ENCODE measurements around the gene MPRIP. TPM values are rescaled to one million over a fixed set of nuclear protein-coding genes. Genes with fewer than 3 reads are reported as not detected.

Gene MPRIP
- total and polyA plus RNA-seq, 2 donors (not counting 3 experiments of a cell fraction or from before 2014, with no cell fraction given), result 94.6 to 246 TPM

GRCh38 chr17:17019891-17020456 is 22.3 kb upstream of the MPRIP start:
- Histone ChIP-seq H3K4me2 (ENCODE audit: insufficient read depth, low read length) (no peak overlapping the region), H3K9ac (replicated peaks; ENCODE audit: extremely low read depth, insufficient read depth, low read length) (no peak overlapping the region), H3K27me3 (ENCODE audit: control insufficient read depth in 2 of 2, insufficient read depth in 2 of 2, low read length in 2 of 2) (no peaks in the 10 kb centered on the region), H3K9me3 (replicated peaks; ENCODE audit: control insufficient read depth, insufficient read depth, low read length) (no peaks in the 10 kb centered on the region), H4K20me1 (replicated peaks; ENCODE audit: control insufficient read depth, extremely low read depth, insufficient read depth, low read length) (no peaks in the 10 kb centered on the region), H3K79me2 (ENCODE audit: control insufficient read depth, insufficient read depth, low read length) (no peaks in the 10 kb centered on the region), H3K36me3 (ENCODE audit: control insufficient read depth in 2 of 2, extremely low read depth in 1 of 2, insufficient read depth in 2 of 2, low read length in 2 of 2) (no peaks in the 10 kb centered on the region), H3K9me1 (replicated peaks; ENCODE audit: control insufficient read depth, extremely low read depth, insufficient read depth, low read length) (no peaks in the 10 kb centered on the region), H2AFZ (ENCODE audit: low read depth, low read length) (no peak overlapping the region), H3K27ac (ENCODE audit: insufficient read depth, low read depth, low read length) (no peak overlapping the region), H3K4me3 (replicated peaks in 1 of 3; ENCODE audit: insufficient read depth in 1 of 3, low read depth in 1 of 3, low read length in 3 of 3) (no peak overlapping the region), H3K4me1 (ENCODE audit: control insufficient read depth, extremely low read depth, insufficient read depth, low read length) (peaks cover 6% of the 10 kb centered on the region)
- ChIA-PET POLR2A (no interaction called here), CTCF (no interaction called here)
- BruUV-seq (replicated peaks), result no TSS peak
- intact Hi-C loops (cut with micrococcal nuclease) (no loop called here), dilution Hi-C loops (cut with MboI; ENCODE audit: extremely low pct_ligation_motif_present, low sequenced_read_pairs) (no loop called here)
- DNase-seq (ENCODE audit: low read depth, low spot score) (no peak), FAIRE-seq (no peak)
- TF ChIP-seq MYC (IDR thresholded peaks at IDR 0.05; ENCODE audit: low read depth, low read length), result no peak
- TF ChIP-seq FOS (IDR thresholded peaks at IDR 0.05; ENCODE audit: borderline replicate concordance, insufficient read depth, low read length), result no peak
- TF ChIP-seq CTCF (IDR thresholded peaks at IDR 0.05; ENCODE audit: extremely low read depth in 1 of 2, insufficient read depth in 1 of 2, low read depth in 1 of 2, low read length in 2 of 2), result no peak
- TF ChIP-seq POLR2AphosphoS5 (IDR thresholded peaks at IDR 0.05; ENCODE audit: insufficient read depth, low read depth, low read length), result no peak
- TF ChIP-seq JUN (IDR thresholded peaks at IDR 0.05; ENCODE audit: borderline replicate concordance, insufficient read depth, insufficient read length, low read depth), result no peak
- no peak for TF ChIP-seq GATA2 (IDR thresholded peaks at IDR 0.05; ENCODE audit: insufficient read depth, insufficient read length, low read depth, low read length)
- no peak for TF ChIP-seq POLR2A (IDR thresholded peaks at IDR 0.05; ENCODE audit: low read depth, low read length)
- no peak for TF ChIP-seq MAX (IDR thresholded peaks at IDR 0.05; ENCODE audit: insufficient read depth, insufficient read length)
- TF ChIP-seq EZH2 (IDR thresholded peaks at IDR 0.05; ENCODE audit: borderline replicate concordance, low read depth, low read length, severe bottlenecking), result no peak

All from endothelial cell of umbilical vein (primary cell).